ENCODE measurements around the gene JMJD7. TPM values are rescaled to one million over a fixed set of nuclear protein-coding genes. Genes with fewer than 3 reads are reported as not detected.

JMJD7 gene
- total RNA-seq, 2 experiments from 2014 or later: 3.0 to 14.1 TPM

DNA sequence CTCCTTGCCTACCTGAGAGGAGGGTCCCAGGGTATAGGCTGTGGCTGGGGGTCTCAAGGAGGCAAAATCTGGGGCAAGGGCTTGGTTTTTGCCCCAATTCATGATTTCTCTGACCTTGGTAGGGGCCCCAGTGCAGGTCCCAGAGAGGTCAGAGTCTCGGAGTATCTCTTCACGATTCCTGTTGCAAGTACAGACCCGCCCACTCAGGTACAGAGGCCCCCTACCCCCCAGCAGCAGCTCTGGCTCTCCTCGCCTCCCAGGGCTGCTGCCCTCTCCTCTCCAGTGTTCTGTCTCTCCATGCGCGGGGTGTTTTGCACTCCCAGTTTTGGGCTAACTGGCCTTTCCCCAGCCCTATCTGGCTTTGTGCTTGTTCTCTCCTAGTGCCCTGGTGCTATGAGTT, 5.4 kb upstream of the JMJD7 start:
- H3K4me2 ChIP-seq (ENCODE audit: low read length): no peak overlapping the region
- no TSS peak for BruUV-seq (replicated peaks)
- peaks cover 4% of the 10 kb centered on the region for H3K4me1 ChIP-seq (ENCODE audit: insufficient read depth, low read length, poor library complexity, severe bottlenecking)
- ChIA-PET POLR2A (no interaction called here), CTCF (ENCODE audit: unreplicated experiment) (interaction anchor here (0.6 kb wide), 1 partner anchor 1321 kb away, joined by 6 read pairs; no protein-coding TSS in a partner anchor)
- H3K36me3 ChIP-seq (ENCODE audit: insufficient read depth, low read length): no peaks in the 10 kb centered on the region
- TF ChIP-seq, protein P1, sequence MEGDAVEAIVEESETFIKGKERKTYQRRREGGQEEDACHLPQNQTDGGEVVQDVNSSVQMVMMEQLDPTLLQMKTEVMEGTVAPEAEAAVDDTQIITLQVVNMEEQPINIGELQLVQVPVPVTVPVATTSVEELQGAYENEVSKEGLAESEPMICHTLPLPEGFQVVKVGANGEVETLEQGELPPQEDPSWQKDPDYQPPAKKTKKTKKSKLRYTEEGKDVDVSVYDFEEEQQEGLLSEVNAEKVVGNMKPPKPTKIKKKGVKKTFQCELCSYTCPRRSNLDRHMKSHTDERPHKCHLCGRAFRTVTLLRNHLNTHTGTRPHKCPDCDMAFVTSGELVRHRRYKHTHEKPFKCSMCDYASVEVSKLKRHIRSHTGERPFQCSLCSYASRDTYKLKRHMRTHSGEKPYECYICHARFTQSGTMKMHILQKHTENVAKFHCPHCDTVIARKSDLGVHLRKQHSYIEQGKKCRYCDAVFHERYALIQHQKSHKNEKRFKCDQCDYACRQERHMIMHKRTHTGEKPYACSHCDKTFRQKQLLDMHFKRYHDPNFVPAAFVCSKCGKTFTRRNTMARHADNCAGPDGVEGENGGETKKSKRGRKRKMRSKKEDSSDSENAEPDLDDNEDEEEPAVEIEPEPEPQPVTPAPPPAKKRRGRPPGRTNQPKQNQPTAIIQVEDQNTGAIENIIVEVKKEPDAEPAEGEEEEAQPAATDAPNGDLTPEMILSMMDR (conservative IDR thresholded peaks at IDR 0.05; ENCODE audit: low read length): no peak
- TF ChIP-seq EZH2phosphoT487 (IDR thresholded peaks at IDR 0.05; ENCODE audit: borderline replicate concordance, low read depth, low read length): no peak
- no peak overlapping the region for H2AFZ ChIP-seq (ENCODE audit: low read length)
- no peak for DNase-seq (ENCODE audit: low spot score)
- H3K27ac ChIP-seq (ENCODE audit: low read depth, low read length, poor library complexity, severe bottlenecking): no peak overlapping the region
- H3K9me2 ChIP-seq (ENCODE audit: insufficient read depth, low read length): no peaks in the 10 kb centered on the region
- H3K9me3 ChIP-seq (ENCODE audit: low read length): no peaks in the 10 kb centered on the region
- intact Hi-C loops (cut with micrococcal nuclease; ENCODE audit: unreplicated experiment): no loop called here
- H3K79me2 ChIP-seq (ENCODE audit: insufficient read depth, low read depth, low read length): no peaks in the 10 kb centered on the region
- no peaks in the 10 kb centered on the region for H4K20me1 ChIP-seq (ENCODE audit: insufficient read depth, low read length)
- no peak overlapping the region for H3K4me3 ChIP-seq (ENCODE audit: low read depth, low read length, poor library complexity, severe bottlenecking)

DNA sequence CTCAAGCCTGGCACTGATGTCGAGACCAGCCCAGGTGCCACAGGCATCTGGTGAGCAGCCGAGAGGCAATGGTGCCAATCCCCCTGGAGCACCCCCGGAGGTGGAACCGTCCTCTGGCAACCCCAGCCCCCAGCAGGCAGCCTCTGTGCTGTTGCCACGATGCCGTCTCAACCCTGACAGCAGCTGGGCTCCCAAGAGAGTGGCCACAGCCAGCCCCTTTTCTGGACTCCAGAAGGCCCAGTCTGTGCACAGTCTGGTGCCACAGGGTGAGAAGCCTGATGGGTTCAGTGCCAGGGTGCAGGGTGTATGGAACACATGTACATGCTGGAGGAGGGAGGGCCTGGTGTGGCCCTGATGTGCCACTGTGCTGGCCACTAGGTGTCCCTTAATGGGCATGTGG, 4.9 kb upstream of the JMJD7 start:
- Histone ChIP-seq H3K4me3 (ENCODE audit: low read depth, low read length, poor library complexity, severe bottlenecking) (no peak overlapping the region), H3K9me3 (ENCODE audit: low read length) (no peaks in the 10 kb centered on the region), H3K27ac (ENCODE audit: low read depth, low read length, poor library complexity, severe bottlenecking) (no peak overlapping the region), H3K4me2 (ENCODE audit: low read length) (no peak overlapping the region), H3K4me1 (ENCODE audit: insufficient read depth, low read length, poor library complexity, severe bottlenecking) (peaks cover 6% of the 10 kb centered on the region), H4K20me1 (ENCODE audit: insufficient read depth, low read length) (no peaks in the 10 kb centered on the region), H3K36me3 (ENCODE audit: insufficient read depth, low read length) (no peaks in the 10 kb centered on the region), H2AFZ (ENCODE audit: low read length) (no peak overlapping the region), H3K9me2 (ENCODE audit: insufficient read depth, low read length) (no peaks in the 10 kb centered on the region), H3K79me2 (ENCODE audit: insufficient read depth, low read depth, low read length) (no peaks in the 10 kb centered on the region)
- TF ChIP-seq EZH2phosphoT487 (IDR thresholded peaks at IDR 0.05; ENCODE audit: borderline replicate concordance, low read depth, low read length): no peak
- TF ChIP-seq, protein P1 (conservative IDR thresholded peaks at IDR 0.05; ENCODE audit: low read length): no peak
- BruUV-seq (replicated peaks): no TSS peak
- DNase-seq (ENCODE audit: low spot score): no peak
- intact Hi-C loops (cut with micrococcal nuclease; ENCODE audit: unreplicated experiment): no loop called here
- ChIA-PET POLR2A (no interaction called here), CTCF (ENCODE audit: unreplicated experiment) (no interaction called here)

DNA sequence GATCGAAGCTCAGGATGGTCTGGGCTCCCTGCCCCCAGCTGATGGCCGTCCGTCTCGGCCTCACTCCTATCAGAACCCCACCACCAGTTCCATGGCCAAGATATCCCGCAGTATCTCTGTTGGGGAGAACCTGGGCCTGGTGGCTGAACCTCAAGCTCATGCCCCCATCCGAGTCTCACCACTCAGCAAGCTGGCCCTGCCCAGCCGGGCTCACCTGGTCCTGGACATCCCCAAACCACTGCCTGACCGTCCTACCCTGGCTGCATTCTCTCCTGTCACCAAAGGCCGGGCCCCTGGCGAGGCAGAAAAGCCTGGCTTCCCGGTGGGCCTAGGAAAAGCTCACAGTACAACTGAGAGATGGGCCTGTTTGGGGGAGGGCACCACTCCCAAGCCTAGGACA, 4.4 kb upstream of the JMJD7 start:
- no peak for DNase-seq (ENCODE audit: low spot score)
- Histone ChIP-seq H3K4me1 (ENCODE audit: insufficient read depth, low read length, poor library complexity, severe bottlenecking) (peaks cover 6% of the 10 kb centered on the region), H3K9me3 (ENCODE audit: low read length) (no peaks in the 10 kb centered on the region), H3K4me2 (ENCODE audit: low read length) (no peak overlapping the region), H4K20me1 (ENCODE audit: insufficient read depth, low read length) (no peaks in the 10 kb centered on the region), H2AFZ (ENCODE audit: low read length) (no peak overlapping the region), H3K9me2 (ENCODE audit: insufficient read depth, low read length) (no peaks in the 10 kb centered on the region), H3K36me3 (ENCODE audit: insufficient read depth, low read length) (no peaks in the 10 kb centered on the region), H3K79me2 (ENCODE audit: insufficient read depth, low read depth, low read length) (no peaks in the 10 kb centered on the region), H3K27ac (ENCODE audit: low read depth, low read length, poor library complexity, severe bottlenecking) (no peak overlapping the region), H3K4me3 (ENCODE audit: low read depth, low read length, poor library complexity, severe bottlenecking) (no peak overlapping the region)
- ChIA-PET CTCF (ENCODE audit: unreplicated experiment) (no interaction called here), POLR2A (no interaction called here)
- intact Hi-C loops (cut with micrococcal nuclease; ENCODE audit: unreplicated experiment): no loop called here
- BruUV-seq (replicated peaks): no TSS peak
- TF ChIP-seq, protein P1 (conservative IDR thresholded peaks at IDR 0.05; ENCODE audit: low read length): no peak
- no peak for TF ChIP-seq EZH2phosphoT487 (IDR thresholded peaks at IDR 0.05; ENCODE audit: borderline replicate concordance, low read depth, low read length)
